OCI-LY7 (cell line): ENCODE measurements around the gene DLGAP3.

Source experiments
- EZH2phosphoT487 ChIP-seq: fragments of 200-600 bp; sonication (generic); IDR thresholded peaks from 2 replicates; pipeline ENCODE4 v1.6.1; 2018; ENCODE audit warnings: low read depth, borderline replicate concordance, mild to moderate bottlenecking, mixed run types, antibody characterized with exemption, low read length, moderate library complexity, mixed read lengths
- TF ChIP-seq, protein P1 (sequence below): fragments of 200-600 bp; sonication (generic); conservative IDR thresholded peaks from 2 replicates; pipeline ENCODE4 v1.5.1; 2014; ENCODE audit warnings: mild to moderate bottlenecking, antibody characterized with exemption, low read length, moderate library complexity, mixed read lengths

DNA sequence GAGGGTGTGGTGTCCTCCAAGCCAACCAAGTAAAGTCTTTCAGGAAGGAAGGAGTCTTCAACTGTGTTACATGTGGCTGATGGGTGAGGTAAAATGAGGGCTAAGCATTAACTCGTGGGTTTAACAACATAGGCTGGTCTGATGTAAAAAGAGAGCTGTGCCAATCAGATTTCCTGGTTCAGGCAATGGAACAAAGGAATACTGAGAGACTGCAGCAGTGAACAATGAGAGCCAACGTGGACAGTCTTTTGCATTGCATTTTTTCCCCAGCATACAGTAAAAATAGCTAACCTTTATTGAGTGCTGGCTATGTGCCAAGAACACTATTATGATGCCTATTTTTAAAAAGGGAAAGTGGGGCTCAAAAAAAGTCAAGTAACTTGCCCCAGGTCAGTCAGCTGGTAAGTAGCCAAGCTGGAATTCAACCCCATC, 31.1 kb downstream of the DLGAP3 start:
- TF ChIP-seq, protein P1, sequence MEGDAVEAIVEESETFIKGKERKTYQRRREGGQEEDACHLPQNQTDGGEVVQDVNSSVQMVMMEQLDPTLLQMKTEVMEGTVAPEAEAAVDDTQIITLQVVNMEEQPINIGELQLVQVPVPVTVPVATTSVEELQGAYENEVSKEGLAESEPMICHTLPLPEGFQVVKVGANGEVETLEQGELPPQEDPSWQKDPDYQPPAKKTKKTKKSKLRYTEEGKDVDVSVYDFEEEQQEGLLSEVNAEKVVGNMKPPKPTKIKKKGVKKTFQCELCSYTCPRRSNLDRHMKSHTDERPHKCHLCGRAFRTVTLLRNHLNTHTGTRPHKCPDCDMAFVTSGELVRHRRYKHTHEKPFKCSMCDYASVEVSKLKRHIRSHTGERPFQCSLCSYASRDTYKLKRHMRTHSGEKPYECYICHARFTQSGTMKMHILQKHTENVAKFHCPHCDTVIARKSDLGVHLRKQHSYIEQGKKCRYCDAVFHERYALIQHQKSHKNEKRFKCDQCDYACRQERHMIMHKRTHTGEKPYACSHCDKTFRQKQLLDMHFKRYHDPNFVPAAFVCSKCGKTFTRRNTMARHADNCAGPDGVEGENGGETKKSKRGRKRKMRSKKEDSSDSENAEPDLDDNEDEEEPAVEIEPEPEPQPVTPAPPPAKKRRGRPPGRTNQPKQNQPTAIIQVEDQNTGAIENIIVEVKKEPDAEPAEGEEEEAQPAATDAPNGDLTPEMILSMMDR = no peak
- no peak for TF ChIP-seq EZH2phosphoT487
